ENCODE data around the gene ASTN2.
A peak's percentile ranks its signal among the peaks of the same experiment; 100 is the strongest.

ASTN2 gene

GRCh38 chr9:116627433-116627832, 787.4 kb downstream of the ASTN2 start:
- DNase-seq (ENCODE audit: low spot score), result no peak

- DNase-seq (ENCODE audit: low spot score), result no peak
Observed at GRCh38 chr9:116626762-116627161, 788.1 kb downstream of the ASTN2 start.

DNA sequence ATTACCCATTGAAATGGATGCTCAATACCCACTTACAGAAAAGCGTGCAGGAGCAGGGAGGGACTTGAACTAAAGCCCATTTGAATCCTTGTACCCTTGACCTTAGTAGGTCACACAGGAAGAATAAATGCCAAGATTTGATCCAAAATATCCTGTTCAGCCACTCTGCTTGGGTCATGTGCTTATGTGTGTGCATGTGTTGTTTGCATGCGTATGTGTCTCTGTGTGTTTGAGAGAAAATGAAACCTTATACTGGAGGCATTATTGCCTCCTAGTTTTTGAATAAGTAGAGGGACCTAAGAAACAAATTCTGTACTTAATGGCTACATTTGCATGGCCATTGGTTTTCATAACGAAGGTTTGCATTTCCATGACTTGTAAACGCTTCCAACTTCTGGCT, 791.1 kb downstream of the ASTN2 start:
- DNase-seq (ENCODE audit: low spot score), result no peak

DNA sequence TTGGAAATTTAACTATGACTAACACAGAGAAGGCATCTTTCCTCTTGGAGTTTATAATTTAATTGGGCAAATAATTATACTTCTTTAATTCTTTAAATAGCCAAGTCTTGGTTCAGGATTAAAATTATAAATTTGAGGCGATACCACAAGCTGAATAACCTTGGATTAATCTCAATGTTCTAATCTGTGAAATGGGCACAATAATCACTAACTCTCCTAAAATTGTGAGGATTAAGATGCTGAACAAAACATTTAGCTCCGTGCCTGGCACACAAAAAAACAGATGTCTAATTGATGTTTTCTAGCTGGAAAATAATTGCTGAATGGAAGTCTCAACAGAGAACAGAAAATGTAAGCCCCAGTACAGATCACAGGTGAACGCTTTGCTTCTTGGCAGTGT, 797.5 kb downstream of the ASTN2 start:
- no peak for DNase-seq (ENCODE audit: low spot score)

DNA sequence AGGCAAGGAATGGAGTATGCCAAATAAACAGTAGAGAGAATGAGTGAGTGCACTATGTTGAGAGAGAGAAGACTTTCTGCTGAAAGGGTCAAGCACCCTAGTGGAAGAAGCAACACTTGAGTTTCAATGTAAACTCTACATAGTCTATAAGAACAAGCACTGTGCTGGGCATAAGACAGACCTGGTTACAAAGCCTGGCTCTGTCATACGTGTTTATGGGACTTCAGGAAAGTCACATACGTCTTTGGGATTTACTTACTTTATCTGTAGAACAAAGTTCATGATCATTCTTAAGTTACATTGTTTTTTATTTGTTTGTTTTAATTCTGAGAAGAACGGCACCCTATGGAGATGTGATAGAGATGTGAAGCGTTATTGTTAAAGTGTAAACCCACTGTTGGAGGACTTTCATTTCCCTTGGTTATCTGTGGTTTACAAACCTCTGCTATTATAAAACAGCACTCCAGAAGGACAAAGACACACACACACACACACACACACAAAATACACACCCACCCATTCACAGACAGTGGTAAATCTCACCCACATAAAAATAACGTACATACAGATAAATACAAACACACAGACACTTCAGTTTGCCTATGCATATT, 798.4 kb downstream of the ASTN2 start:
- DNase-seq (ENCODE audit: low spot score), result no peak

DNA sequence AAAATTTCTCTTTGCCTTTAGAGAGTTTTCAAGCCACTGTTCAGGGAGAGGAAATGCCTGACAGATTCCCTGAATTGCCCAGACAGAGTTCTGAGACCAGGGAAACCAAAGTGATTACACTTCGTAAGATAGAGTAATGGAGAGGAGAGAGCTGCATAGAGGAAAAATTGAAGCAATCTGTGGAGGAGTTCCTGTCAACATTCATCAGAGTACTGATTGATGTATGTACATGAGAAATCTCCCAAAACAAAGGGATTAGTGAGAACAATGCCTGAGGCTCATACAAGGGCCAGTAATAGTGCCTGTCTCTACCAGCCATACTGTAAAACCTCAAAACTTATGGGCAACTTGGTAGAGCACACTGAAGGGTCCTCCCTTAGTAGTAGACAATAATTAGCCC, 806.8 kb downstream of the ASTN2 start:
- no peak for DNase-seq (ENCODE audit: low spot score)

GRCh38 chr9:116605904-116606341, 808.9 kb downstream of the ASTN2 start:
- no peak for DNase-seq (ENCODE audit: low spot score)

DNA sequence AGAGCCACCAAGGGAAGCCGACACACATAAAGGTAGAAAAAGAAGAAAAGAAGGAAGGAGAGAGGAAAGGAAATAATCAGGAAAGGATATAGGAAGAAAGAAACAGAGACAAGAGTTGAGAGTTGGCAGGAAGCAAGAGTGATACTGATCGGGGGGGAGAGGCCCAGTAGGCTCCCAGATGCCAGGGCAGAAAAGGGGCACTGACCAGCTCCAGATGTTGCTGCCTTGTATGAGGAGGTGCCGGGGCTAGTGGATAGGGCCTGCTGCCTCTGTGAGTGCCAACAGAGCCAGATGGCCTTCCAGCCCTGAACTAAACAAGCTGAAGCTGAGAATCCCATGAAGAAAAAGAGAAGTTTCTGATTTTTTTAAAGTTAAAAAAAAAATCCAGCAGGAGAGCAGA, 809.8 kb downstream of the ASTN2 start:
- DNase-seq (ENCODE audit: low spot score), result no peak

GRCh38 chr9:116604251-116604650, 810.6 kb downstream of the ASTN2 start:
- DNase-seq (ENCODE audit: low spot score), result no peak

DNA sequence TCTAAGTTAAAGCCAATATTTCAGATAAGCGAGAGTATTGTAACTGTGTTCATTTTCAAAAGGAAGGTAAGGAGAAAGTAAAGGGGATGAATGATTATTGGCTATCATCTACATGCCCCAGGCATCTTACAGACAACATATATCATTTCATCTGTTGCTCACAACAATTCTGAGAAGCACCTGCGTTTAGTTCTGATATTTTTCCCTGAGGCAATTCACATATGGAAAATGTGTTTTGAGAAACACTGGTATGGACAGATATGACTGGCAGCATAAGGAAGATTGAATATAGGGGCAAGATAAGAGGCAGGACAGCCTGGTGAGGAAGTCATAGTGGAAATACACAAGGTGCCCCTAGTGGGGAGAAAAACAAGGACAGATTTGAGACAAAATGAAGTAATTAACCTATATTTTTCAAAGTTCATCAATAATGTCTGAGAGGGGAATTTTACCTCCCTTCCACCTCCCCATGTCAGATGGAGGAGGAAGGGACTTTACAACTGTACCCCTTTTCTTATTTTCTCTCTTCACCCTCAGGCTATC, 815.4 kb downstream of the ASTN2 start:
- DNase-seq (ENCODE audit: low spot score), result no peak

GRCh38 chr9:116596646-116597045, 818.2 kb downstream of the ASTN2 start:
- DNase-seq (ENCODE audit: low spot score), result no peak

GRCh38 chr9:116594547-116594946, 820.3 kb downstream of the ASTN2 start:
- peak; percentile 89 for DNase-seq (ENCODE audit: low spot score)

- no peak for DNase-seq (ENCODE audit: low spot score)
Observed at GRCh38 chr9:116592970-116593369, 821.9 kb downstream of the ASTN2 start.

DNA sequence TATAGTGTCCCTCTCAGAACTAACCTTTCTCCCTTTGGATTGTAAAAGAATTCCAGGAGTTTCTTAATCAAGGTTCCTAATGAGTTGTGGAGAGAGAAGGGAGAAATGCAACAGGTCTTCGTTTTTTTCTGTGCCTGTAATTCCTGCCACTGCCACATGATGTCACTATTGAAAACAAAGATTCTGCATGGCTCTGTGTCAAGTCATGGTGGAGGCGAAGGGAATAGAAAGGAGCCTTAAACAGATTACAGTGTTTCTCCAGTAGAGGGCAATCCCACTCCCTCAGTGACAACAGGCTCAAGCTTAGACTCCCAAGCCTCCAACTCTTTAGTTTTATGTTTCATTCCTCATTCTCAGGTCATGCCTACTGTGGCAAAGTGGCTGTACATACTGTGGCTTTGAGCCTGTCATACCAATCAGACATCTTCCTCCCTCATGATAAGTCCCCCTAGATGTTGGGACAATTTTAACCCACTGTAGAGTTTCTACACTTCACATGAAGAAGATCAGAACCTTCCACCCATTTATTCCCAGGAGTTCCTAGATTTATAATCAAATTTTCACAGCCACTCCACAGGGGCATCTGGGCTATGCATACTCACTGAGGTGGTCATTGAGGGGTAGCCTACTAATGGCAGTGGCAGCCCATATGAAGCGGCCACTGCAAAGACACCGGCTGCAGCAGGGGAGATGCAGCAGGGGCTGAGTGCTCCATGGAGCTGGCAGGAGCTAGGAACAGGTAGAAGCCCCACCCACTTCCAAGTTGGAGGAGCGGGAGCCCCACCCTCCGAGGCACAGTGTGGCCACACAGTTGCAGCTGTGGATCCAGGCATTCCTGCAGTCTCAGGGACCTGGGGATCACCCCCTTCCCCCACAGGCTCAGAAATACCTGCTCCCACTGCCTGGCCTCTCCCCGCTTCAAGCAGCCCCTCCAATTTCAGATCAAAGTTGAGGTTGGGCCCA, 825.2 kb downstream of the ASTN2 start:
- peak; percentile 52 for DNase-seq (ENCODE audit: low spot score)

GRCh38 chr9:116587919-116588318, 826.9 kb downstream of the ASTN2 start:
- DNase-seq (ENCODE audit: low spot score), result no peak

GRCh38 chr9:116585896-116586295, 829.0 kb downstream of the ASTN2 start:
- DNase-seq (ENCODE audit: low spot score), result no peak

- no peak for DNase-seq (ENCODE audit: low spot score)
Observed at GRCh38 chr9:116585204-116585603, 829.7 kb downstream of the ASTN2 start.

DNA sequence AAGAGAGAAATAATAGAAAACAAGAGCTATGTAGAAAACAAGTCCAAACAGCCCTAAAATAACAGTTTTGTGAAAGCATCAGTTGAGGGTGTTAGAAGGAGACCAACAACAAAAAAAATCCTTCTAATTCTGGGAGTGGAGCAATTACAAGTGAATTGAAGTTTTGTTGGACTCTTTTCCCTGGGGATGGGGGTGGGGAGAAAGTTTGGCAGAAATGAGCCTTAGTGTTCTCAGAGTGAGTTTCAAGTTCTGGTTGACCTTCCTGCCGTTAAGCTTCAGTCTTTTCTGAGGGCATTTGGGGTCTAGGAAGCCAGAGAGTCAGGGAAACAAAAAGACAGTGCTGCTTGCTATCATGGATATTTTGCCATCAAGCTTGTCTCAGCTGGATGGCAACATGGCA, 834.0 kb downstream of the ASTN2 start:
- no peak for DNase-seq (ENCODE audit: low spot score)

GRCh38 chr9:116576386-116576785, 838.5 kb downstream of the ASTN2 start:
- DNase-seq (ENCODE audit: low spot score), result no peak

- DNase-seq (ENCODE audit: low spot score), result no peak
Observed at GRCh38 chr9:116574027-116574679, 840.7 kb downstream of the ASTN2 start.

- DNase-seq (ENCODE audit: low spot score), result peak; percentile 77
Observed at GRCh38 chr9:116572095-116572748, 842.6 kb downstream of the ASTN2 start.

- DNase-seq (ENCODE audit: low spot score), result no peak
Observed at GRCh38 chr9:116569111-116569510, 845.7 kb downstream of the ASTN2 start.

Data from RKO (cell line).